Mucosa of descending colon (tissue), 3 donors: ENCODE results near the gene SYNDIG1. TPM values are rescaled to one million over a fixed set of nuclear protein-coding genes. Genes with fewer than 3 reads are reported as not detected.
A peak's percentile ranks its signal among the peaks of the same experiment; 100 is the strongest.

ENCODE experiments used
- ATAC-seq: fragments of 200-7000 bp; cut with Tn5 transposase; one replicate; pipeline ENCODE4 v1.9.1; 2020; ENCODE audit warnings: mild to moderate bottlenecking, moderate library complexity
- DNase-seq, 3 donors: peaks; one replicate each; pipeline ENCODE4 v3.0.0-alpha.2; 2020
- H3K36me3 ChIP-seq: fragments of 200-600 bp; one replicate; pipeline ENCODE4 v1.8.0; 2021; ENCODE audit warnings: low read depth, mild to moderate bottlenecking
- H3K4me1 ChIP-seq: fragments of 200-600 bp; one replicate; pipeline ENCODE4 v1.8.0; 2021; ENCODE audit warnings: low read depth, mild to moderate bottlenecking
- H3K4me3 ChIP-seq: fragments of 200-600 bp; one replicate; pipeline ENCODE4 v1.8.0; 2021; ENCODE audit warnings: mild to moderate bottlenecking
- H3K9me3 ChIP-seq: fragments of 200-600 bp; one replicate; pipeline ENCODE4 v1.8.0; 2021; ENCODE audit warnings: mild to moderate bottlenecking
- CTCF ChIP-seq: fragments of 200-600 bp; IDR thresholded peaks from one replicate; pipeline ENCODE4 v1.8.0; 2022; ENCODE audit warnings: antibody characterized with exemption, mild to moderate bottlenecking
- intact Hi-C, 2 donors: fragments of 100-400 bp; cut with DNase I in 1 of 2; cut with micrococcal nuclease in 1 of 2; formaldehyde crosslinking; loops; one replicate each; pipeline versions ENCODE4 v1.11.0 to v1.11.1; 2022; cut with DNase I, micrococcal nuclease
- total RNA-seq, 3 donors: library from RNA; stranded (reverse); fragmentation: NEBNext Ultra II Directional in 2 of 3; extraction: Animal tissue kit (Norgen Biotek cat#: 25700) in 2 of 3; gene quantifications; one replicate each; pipeline versions ENCODE4 v1.2.1 to v1.2.4, GENCODE V29; 2021 to 2023
- donor health status: DM: no; HTN: no; CAD: no; lungs with moderate emphysema.
- donor health status: DM: no; HTN: no; CAD: no.
- donor health status: DM: no; HTN: yes; CAD: no.

Gene SYNDIG1
- total RNA-seq, 3 donors from 2014 or later, result 0.12 to 0.46 (median 0.35) TPM

- DNase-seq, result peak in 2 of 3 donors; percentile 32 to 56
- Histone ChIP-seq H3K9me3 (no peaks in the 10 kb centered on the region), H3K36me3 (no peaks in the 10 kb centered on the region), H3K4me3 (no peak overlapping the region), H3K4me1 (peaks cover 26% of the 10 kb centered on the region)
- peak; percentile 89 for ATAC-seq
- intact Hi-C loops, result no loop called here
- no peak for TF ChIP-seq CTCF
Measured at GRCh38 chr20:24437196-24438082, 32.0 kb upstream of the SYNDIG1 start.

GRCh38 chr20:24438331-24438730 lies 31.1 kb upstream of the SYNDIG1 start:
- intact Hi-C loops, result no loop called here
- H3K4me3 ChIP-seq, result no peak overlapping the region
- peaks cover 26% of the 10 kb centered on the region for H3K4me1 ChIP-seq
- no peak for DNase-seq
- H3K36me3 ChIP-seq, result no peaks in the 10 kb centered on the region
- no peaks in the 10 kb centered on the region for H3K9me3 ChIP-seq
- no peak for ATAC-seq
- TF ChIP-seq CTCF, result no peak

GRCh38 chr20:24439737-24440387 lies 29.6 kb upstream of the SYNDIG1 start:
- no peak for TF ChIP-seq CTCF
- peaks cover 26% of the 10 kb centered on the region for H3K4me1 ChIP-seq
- DNase-seq (no peak), ATAC-seq (peak; percentile 16)
- intact Hi-C loops, result no loop called here
- H3K4me3 ChIP-seq, result no peak overlapping the region
- no peaks in the 10 kb centered on the region for H3K9me3 ChIP-seq
- H3K36me3 ChIP-seq, result no peaks in the 10 kb centered on the region

GRCh38 chr20:24441661-24442060 lies 27.8 kb upstream of the SYNDIG1 start:
- intact Hi-C loops, result no loop called here
- DNase-seq (no peak), ATAC-seq (no peak)
- TF ChIP-seq CTCF, result no peak
- no peaks in the 10 kb centered on the region for H3K36me3 ChIP-seq
- H3K9me3 ChIP-seq, result no peaks in the 10 kb centered on the region
- peaks cover 18% of the 10 kb centered on the region for H3K4me1 ChIP-seq
- H3K4me3 ChIP-seq, result no peak overlapping the region

- intact Hi-C loops, result no loop called here
- ATAC-seq (no peak), DNase-seq (no peak)
- peaks cover 8% of the 10 kb centered on the region for H3K4me1 ChIP-seq
- H3K36me3 ChIP-seq, result no peaks in the 10 kb centered on the region
- TF ChIP-seq CTCF, result no peak
- no peak overlapping the region for H3K4me3 ChIP-seq
- H3K9me3 ChIP-seq, result no peaks in the 10 kb centered on the region
Measured at GRCh38 chr20:24442909-24443308, 26.5 kb upstream of the SYNDIG1 start.
